ENCODE results near the gene SERPINA1. TPM values are rescaled to one million over a fixed set of nuclear protein-coding genes. Genes with fewer than 3 reads are reported as not detected.

The SERPINA1 gene
- total RNA-seq, 1 donor from 2014 or later, result 0.58 TPM

DNA sequence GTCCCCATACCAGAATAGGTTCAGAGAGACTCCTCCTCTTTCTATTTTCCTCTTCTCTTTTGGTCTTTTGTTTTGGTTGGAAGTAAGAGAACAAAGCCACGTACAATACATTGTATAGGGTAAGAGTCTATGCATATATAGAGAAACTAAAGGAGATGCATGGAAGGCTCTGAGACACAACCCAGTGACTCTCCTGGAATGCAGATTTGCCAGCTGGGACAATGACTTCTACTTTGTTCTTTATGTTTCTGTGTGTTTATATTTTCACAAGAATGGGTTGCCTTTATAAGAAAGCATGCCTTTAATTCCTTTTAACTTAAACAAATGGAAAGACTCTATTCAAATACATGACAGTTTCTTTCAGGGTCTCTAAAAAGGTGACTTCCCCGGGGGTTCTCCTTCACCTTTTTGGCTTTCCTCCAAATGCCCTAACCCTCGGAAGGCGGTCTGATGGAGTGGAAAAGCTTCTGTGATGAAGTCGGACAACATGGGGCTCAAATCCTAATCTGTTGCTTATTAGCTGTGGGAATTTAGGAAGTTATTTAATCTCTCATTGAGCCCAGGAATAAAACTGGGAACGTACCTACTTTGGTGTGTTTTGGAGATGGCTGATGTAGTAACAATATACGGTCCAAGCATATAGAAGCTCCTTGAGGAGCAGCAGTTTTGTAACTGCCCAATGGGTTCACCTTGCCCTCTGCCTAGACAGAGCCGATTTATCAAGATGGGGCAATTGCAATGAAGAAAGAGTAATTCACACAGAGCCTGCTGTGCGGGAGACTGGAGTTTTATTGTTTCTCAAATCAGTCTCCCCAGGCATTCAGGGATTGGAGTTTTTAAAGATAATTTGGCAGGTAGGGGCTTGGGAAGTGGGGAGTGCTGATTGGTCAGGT, 9.1 kb upstream of the SERPINA1 start:
- H3K27me3 Mint-ChIP-seq (ENCODE audit: low read depth), result no peaks in the 10 kb centered on the region
- no peaks in the 10 kb centered on the region for H3K36me3 Mint-ChIP-seq
- no peak for DNase-seq (ENCODE audit: low spot score in 2 of 2, unreplicated experiment in 2 of 2)
- no peaks in the 10 kb centered on the region for H3K9me3 Mint-ChIP-seq
- H3K27ac Mint-ChIP-seq, result no peak overlapping the region
- H3K4me1 Mint-ChIP-seq, result peaks cover 17% of the 10 kb centered on the region
- H3K4me3 Mint-ChIP-seq, result no peak overlapping the region
- TF ChIP-seq, protein P1, sequence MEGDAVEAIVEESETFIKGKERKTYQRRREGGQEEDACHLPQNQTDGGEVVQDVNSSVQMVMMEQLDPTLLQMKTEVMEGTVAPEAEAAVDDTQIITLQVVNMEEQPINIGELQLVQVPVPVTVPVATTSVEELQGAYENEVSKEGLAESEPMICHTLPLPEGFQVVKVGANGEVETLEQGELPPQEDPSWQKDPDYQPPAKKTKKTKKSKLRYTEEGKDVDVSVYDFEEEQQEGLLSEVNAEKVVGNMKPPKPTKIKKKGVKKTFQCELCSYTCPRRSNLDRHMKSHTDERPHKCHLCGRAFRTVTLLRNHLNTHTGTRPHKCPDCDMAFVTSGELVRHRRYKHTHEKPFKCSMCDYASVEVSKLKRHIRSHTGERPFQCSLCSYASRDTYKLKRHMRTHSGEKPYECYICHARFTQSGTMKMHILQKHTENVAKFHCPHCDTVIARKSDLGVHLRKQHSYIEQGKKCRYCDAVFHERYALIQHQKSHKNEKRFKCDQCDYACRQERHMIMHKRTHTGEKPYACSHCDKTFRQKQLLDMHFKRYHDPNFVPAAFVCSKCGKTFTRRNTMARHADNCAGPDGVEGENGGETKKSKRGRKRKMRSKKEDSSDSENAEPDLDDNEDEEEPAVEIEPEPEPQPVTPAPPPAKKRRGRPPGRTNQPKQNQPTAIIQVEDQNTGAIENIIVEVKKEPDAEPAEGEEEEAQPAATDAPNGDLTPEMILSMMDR (IDR thresholded peaks at IDR 0.05; ENCODE audit: unreplicated experiment), result no peak

DNA sequence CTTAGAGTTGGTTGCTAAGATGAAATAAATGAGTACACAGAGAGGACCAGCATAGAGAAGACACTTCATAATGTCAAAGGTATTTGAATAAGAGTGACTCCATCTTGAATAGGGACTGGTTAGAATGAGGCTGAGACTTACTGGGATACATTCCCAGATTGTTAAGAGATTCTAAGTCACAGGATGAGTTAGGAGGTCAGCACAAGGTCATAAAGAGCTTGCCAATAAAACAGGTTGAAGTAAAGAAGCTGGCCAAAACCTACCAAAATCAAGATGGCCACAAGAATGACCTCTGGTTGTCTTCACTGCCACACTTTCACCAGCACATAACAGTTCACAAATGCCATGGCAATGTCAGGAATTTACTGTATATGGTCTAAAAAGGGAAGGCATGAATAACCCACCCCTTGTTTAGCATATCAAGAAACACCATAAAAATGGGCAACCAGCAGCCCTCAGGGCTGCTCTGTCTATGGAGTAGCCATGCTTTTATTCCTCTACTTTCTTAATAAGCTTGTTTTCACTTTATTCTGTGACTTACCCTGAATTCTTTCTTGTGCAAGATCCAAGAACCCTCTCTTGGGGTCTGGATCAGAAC, 8.3 kb upstream of the SERPINA1 start:
- Mint-ChIP-seq H3K36me3 (no peaks in the 10 kb centered on the region), H3K4me3 (no peak overlapping the region), H3K27ac (no peak overlapping the region), H3K4me1 (peaks cover 17% of the 10 kb centered on the region), H3K9me3 (no peaks in the 10 kb centered on the region), H3K27me3 (ENCODE audit: low read depth) (no peaks in the 10 kb centered on the region)
- DNase-seq (ENCODE audit: low spot score in 2 of 2, unreplicated experiment in 2 of 2), result no peak
- TF ChIP-seq, protein P1 (IDR thresholded peaks at IDR 0.05; ENCODE audit: unreplicated experiment), result no peak

DNA sequence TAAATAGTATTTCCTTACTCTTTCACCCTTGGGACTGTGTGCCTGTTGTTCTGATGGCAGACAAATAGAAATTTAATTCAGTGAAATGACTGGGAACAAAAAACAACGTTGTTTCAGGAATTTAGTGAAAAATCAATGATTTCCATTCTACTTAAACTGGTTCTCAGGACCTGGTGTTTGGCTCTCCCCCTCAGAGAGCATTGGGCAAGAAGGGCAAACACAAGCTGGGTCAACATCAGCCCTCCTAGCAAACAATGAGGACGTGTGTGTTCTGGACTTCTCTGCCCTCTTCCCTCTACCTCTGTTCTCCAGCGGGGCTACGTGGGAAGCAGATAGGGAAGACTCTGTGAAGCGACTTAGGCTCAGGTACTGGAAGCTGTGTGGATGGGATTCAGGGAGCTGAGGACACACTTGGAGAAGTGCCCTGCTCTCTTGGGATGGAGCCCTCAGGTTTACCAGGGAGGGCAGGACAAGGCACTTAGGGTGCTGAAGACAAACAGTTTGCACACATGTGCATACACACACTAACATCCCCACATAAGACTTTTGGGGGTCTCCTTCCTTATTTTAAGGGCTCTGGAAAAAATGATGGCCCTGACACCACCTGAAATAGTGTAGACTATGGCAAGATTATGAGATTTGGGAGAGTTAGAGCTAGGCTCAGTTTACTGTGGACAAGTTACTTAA, 7.6 kb upstream of the SERPINA1 start:
- Mint-ChIP-seq H3K27ac (no peak overlapping the region), H3K27me3 (ENCODE audit: low read depth) (no peaks in the 10 kb centered on the region), H3K9me3 (no peaks in the 10 kb centered on the region), H3K4me1 (peaks cover 17% of the 10 kb centered on the region), H3K4me3 (no peak overlapping the region), H3K36me3 (no peaks in the 10 kb centered on the region)
- TF ChIP-seq, protein P1 (IDR thresholded peaks at IDR 0.05; ENCODE audit: unreplicated experiment), result no peak
- DNase-seq (ENCODE audit: low spot score in 2 of 2, unreplicated experiment in 2 of 2), result no peak

DNA sequence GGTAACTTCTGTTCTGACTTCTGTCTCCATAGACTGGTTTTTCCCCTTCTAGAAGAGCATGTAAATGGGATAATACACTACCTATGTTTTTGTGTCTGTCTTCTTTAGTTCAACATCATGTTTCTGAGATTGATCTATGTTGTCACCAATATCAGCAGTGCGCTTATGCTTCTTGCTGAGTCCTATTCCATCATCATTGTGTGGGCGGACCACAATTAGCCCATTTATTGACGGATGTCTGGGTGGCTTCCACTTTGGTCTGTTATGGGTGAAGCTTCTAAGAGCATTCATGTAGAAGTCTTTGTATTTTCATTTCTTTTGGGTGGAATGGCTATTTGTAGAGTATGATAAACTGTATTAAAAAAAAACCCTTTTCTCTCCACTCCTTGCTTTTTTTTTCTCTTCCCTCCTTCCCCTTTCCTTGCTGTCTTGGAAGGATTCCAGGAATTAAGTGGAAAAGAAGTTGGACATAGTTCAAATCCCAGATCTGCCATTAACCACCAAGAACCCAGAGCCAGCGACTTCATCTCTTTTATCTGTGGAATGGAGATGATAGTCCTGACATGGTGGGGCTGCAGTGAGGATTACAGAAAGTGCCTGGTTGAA, 7.0 kb upstream of the SERPINA1 start:
- peaks cover 17% of the 10 kb centered on the region for H3K4me1 Mint-ChIP-seq
- H3K9me3 Mint-ChIP-seq, result no peaks in the 10 kb centered on the region
- no peak overlapping the region for H3K27ac Mint-ChIP-seq
- no peak for DNase-seq (ENCODE audit: low spot score in 2 of 2, unreplicated experiment in 2 of 2)
- no peaks in the 10 kb centered on the region for H3K27me3 Mint-ChIP-seq (ENCODE audit: low read depth)
- H3K36me3 Mint-ChIP-seq, result no peaks in the 10 kb centered on the region
- H3K4me3 Mint-ChIP-seq, result no peak overlapping the region
- TF ChIP-seq, protein P1 (IDR thresholded peaks at IDR 0.05; ENCODE audit: unreplicated experiment), result no peak

DNA sequence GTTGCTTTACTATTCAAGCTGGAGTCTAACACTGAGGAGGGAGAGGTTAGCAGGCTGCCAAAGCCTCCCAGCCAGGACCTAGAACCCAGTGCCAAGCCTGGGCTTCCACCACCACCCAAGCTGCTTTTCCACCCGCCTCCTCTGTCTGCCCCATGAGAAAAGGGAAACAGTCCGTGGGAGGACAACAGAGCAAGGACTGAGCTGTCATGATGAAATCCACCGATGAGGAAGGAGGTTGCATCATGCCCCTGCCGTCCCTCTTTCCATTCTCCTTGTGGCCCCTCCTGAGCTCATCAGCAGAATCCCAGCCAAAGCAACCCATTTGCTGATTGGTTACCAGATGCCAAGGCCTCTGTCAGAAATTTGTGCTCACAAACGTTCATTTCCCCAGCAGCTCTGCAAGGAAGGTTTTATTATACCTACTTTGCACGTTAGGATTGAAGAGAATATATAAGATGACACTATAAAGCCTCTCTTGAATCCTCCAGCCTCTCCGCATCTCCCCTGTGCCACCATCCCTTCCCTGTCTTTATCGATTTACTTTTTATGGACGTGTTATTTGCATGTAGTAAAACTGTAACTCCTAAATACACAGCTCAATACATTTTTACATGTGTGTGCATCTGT, 6.3 kb upstream of the SERPINA1 start:
- H3K4me1 Mint-ChIP-seq, result peaks cover 20% of the 10 kb centered on the region
- no peak overlapping the region for H3K4me3 Mint-ChIP-seq
- H3K9me3 Mint-ChIP-seq, result no peaks in the 10 kb centered on the region
- no peak overlapping the region for H3K27ac Mint-ChIP-seq
- DNase-seq (ENCODE audit: low spot score in 2 of 2, unreplicated experiment in 2 of 2), result no peak
- H3K36me3 Mint-ChIP-seq, result no peaks in the 10 kb centered on the region
- TF ChIP-seq, protein P1 (IDR thresholded peaks at IDR 0.05; ENCODE audit: unreplicated experiment), result no peak
- H3K27me3 Mint-ChIP-seq (ENCODE audit: low read depth), result no peaks in the 10 kb centered on the region

Data from mesothelial cell of epicardium (in vitro differentiated cells).